HFF-Myc (cell line): ENCODE measurements around the gene GDF15.

Experiments
- DNase-seq: peaks from one replicate; pipeline ENCODE4 v3.0.0-alpha.2; 2011; ENCODE audit warnings: low read depth; ENCODE audit errors: extremely low read depth
- H3K4me3 ChIP-seq: replicated peaks from 2 replicates; pipeline ENCODE4 v1.5.1; 2011; ENCODE audit warnings: low read depth, mild to moderate bottlenecking, control low read depth, low read length
- TF ChIP-seq, protein P1 (sequence below): IDR thresholded peaks from 2 replicates; pipeline ENCODE4 v1.5.1; 2012; ENCODE audit warnings: mild to moderate bottlenecking, low read depth, low read length, control low read depth; ENCODE audit errors: missing control alignments

The GDF15 gene

DNA sequence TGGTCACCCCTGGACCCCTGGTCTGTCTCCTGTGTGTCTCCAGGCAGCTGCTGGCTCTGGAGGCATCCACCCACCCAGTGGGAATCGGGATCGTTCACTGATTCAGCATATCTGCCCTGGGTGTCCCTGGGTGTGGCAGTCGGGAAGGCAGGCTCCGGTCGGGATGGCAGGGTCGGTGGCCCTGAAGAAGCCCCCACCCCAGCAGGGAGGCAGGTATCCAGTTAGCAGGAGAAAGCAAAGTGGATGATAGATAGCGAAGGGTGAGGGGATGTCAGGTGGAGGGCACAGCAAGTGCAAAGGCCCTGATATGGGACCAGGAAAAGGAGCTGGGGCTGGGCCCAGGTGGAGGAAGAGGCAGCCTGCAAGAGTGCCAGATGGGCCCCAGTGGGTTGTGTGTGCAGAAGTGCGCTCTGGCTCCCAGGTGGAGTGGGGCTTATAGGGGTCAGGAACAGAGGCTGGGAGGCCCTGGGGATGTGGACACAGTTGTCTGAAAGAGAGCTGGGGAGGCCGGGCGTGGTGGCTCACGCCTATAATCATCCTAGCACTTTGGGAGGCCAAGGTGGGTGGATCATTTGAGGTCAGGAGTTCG lies 35.5 kb downstream of the GDF15 start:
- TF ChIP-seq, protein P1, sequence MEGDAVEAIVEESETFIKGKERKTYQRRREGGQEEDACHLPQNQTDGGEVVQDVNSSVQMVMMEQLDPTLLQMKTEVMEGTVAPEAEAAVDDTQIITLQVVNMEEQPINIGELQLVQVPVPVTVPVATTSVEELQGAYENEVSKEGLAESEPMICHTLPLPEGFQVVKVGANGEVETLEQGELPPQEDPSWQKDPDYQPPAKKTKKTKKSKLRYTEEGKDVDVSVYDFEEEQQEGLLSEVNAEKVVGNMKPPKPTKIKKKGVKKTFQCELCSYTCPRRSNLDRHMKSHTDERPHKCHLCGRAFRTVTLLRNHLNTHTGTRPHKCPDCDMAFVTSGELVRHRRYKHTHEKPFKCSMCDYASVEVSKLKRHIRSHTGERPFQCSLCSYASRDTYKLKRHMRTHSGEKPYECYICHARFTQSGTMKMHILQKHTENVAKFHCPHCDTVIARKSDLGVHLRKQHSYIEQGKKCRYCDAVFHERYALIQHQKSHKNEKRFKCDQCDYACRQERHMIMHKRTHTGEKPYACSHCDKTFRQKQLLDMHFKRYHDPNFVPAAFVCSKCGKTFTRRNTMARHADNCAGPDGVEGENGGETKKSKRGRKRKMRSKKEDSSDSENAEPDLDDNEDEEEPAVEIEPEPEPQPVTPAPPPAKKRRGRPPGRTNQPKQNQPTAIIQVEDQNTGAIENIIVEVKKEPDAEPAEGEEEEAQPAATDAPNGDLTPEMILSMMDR = no peak
- no peak for DNase-seq
- peak overlapping the region; percentile 85 for H3K4me3 ChIP-seq

DNA sequence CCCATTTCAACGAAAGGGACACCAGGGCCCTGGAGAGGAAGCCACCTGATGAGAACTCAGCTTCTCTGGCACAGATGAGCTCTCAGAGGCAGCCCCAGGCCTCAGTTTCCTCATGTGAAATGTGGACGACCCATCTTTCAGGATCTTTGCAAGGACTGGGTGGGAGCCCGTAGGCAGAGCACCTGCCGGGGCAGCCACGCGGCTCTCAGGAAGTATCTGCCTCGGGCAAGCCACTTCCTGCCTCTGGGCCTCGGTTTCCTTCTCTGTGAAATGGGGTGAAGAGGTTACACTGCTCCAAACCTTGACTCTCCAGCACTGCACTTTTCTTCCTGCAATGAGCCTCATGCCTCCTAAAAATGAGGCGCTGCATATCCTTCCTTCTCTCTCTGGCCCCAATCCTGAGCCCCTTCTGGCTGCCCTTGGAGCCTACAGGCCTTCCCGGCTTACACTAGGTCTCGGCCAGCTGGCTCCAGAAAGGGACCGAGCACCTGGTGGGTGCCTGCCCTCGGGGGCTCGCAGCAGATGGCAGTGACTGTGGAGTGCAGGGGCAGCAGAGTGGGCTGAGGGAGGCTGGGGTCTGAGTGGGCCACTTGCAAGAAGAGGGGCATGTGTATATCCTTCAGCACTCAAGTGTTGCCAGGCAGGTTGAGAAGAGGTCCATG lies 36.7 kb downstream of the GDF15 start:
- peak overlapping the region; percentile 85 for H3K4me3 ChIP-seq
- DNase-seq = no peak
- TF ChIP-seq, protein P1 = no peak

DNA sequence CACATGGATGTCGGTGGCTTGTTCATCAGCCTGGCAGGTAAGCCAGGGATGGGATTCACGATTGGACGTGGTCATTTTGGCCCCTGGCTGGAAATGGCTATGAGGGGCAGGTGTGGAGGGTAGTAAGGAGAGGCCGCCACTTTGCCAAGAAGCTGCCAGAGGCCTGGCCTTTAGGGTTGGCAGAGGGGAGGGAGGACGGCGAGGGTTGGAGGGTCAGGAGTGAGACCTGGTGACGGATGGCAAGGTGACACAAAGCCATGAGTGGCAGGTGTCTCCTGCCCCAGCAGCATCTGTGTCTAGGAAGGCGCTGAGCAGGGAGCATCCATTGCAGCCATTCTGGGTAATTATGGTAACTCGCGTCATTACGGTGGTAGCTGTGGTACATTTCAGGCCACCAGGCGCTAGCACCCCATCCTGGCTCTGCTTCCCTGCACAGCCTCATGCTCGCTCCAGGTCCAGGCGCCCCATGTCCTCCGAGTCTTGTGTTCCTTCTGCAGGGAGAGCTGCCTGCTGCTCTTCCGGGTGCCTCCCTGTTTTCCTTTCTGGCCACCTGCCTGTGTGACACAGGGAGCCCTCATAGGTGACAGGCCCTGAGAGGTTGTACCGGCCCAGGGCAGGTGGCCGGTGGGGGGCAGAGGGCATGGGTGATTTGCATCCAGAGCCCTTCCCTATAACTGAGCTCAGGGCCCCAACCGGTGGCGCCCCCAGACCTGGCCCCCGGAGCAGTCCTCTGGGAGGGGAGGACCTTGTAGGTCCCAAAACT lies 37.5 kb downstream of the GDF15 start:
- TF ChIP-seq, protein P1 = no peak
- no peak for DNase-seq
- H3K4me3 ChIP-seq = no peak overlapping the region

DNA sequence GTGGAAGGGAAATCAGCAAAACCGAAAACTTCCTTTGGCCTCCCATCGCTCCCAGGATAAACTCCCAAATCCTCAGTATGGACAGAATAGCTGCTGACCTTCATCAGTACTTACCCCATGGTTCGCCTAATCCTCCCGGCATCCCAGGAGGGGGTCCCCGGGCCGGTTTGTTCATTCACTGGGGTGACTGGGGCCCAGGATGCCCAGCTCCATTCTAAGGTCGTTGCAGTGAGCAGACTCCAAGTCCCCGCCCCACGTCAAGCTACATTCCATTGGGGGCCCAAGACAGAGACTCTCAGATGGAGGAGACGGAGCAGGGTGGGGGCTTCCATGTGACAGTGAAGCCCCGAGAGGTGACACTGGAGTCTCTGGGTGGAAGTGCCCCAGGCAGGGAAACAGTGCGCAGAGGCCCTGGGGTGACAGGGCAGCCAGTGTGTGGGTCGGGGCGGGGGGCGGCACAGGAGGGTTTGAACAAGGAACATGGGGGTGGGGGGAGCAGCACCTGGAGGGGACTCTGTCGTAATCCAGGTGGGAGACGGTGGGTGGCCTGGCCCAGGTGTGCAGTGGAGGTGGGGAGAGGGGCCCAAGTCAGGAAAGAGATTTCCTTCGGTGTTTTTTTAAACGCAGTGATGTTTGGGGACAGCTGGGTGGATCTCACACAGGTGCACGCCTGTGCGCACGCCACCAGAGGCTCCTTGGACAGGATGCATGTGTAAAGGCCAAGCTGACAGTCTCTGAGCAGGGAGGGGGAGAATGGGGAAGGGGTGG lies 38.3 kb downstream of the GDF15 start:
- TF ChIP-seq, protein P1 = no peak
- no peak for DNase-seq
- no peak overlapping the region for H3K4me3 ChIP-seq

DNA sequence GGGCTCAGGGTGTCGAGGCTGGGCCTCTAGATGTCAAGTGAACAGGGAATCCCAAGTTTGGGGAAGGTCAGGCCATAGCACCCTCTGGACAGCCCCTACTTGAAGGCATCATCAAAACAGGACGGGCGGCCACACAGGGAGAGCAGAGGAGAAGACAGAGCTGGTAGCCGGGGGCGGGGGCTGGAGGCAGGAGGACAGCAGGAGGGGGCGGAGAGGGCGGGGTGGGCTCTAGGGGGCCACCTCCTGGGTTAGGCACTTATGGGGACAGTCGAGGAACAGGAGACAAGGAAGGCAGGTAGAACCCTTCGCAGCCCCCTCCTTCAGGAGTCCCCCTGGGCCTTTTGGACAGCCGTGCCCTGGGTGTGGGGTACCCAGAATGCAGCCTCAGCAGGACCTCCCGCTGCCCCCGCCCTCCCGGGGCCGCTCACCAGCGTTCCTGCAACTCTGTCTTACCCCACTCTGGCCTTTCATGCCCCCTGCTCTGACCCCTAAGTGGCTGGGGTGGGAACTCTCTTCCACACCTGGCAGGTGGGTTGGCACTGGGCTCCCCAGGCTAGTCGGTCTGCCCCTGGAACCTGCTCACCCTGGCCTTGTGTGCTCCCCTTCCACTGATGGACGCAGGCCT lies 39.0 kb downstream of the GDF15 start:
- DNase-seq = no peak
- TF ChIP-seq, protein P1 = no peak

DNA sequence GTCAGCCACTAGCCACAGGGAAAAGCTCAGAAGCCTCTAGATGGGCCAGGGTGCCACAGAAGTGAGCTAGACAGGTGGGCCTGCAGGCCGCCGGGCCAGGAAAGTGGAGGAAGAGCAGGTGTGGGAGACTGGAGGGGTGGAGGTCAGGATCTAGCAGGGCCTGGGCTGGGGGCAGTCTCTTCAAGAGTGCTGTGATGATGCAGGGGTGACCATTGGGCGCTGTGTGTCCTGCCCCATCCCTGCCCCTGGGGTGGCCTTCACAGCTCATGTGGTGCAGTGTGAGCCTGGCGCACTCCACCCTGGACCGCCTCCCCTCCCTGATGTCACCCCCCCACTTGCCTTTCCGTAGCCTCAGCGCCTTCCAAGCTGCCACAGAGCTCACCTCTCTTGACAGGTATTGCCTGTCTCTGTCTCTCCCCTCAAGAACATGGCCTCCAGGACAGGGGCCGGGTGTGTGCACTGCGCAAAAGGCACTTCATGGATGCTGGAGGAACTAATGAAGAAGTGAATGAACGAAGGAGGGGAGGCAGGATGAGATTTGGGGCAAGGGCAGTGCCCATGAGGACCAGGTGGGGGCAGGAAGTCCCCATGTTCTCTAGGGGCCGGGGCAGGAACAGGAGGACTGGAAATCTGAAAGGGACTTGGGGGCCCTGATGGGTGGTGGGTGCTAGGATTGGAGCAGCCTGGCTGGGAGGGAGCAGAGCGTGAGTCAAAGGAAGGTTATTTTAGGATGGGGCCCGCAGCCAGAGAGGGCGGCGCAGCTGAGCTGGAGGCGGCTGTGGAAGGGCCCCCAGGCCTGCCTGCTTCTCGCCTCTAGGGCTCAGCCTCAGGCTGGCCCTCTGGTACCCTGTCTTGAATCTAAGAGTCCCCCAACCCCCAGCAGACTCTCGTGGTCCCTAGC lies 39.8 kb downstream of the GDF15 start:
- no peak for DNase-seq
- TF ChIP-seq, protein P1 = no peak
- H3K4me3 ChIP-seq = no peak overlapping the region

More for the DNA sequence above, 39.0 kb downstream of the GDF15 start:
- no peak overlapping the region for H3K4me3 ChIP-seq
